Heart right ventricle (tissue), 16 donors: ENCODE results near the gene NFAT5. TPM values are rescaled to one million over a fixed set of nuclear protein-coding genes. Genes with fewer than 3 reads are reported as not detected.

ENCODE experiments used
- ATAC-seq, 8 donors: fragments of 200-7000 bp; cut with Tn5 transposase; one replicate each; pipeline ENCODE4 v1.9.1; 2020; ENCODE audit warnings: mild to moderate bottlenecking in 8 of 8, moderate library complexity in 8 of 8, moderate number of reproducible peaks in 1 of 8
- DNase-seq, 2 donors: peaks; one replicate each; pipeline ENCODE4 v3.0.0-alpha.2; 2020
- H3K27ac ChIP-seq, 10 donors: fragments of 200-600 bp; sonication (generic) in 2 of 10; one replicate each; pipeline versions ENCODE4 v1.5.0 to v1.8.0; 2020 to 2022; ENCODE audit warnings: mild to moderate bottlenecking in 3 of 10
- H3K27me3 ChIP-seq, 7 donors: fragments of 200-600 bp; one replicate each; pipeline ENCODE4 v1.8.0; 2021 to 2022; ENCODE audit warnings: mild to moderate bottlenecking in 2 of 7
- H3K36me3 ChIP-seq, 9 donors: fragments of 200-600 bp; sonication (generic) in 1 of 9; one replicate each; pipeline versions ENCODE4 v1.5.0 to v1.8.0; 2020 to 2022; ENCODE audit warnings: mild to moderate bottlenecking in 2 of 9
- H3K4me1 ChIP-seq, 9 donors: fragments of 200-600 bp; sonication (generic) in 1 of 9; one replicate each; pipeline versions ENCODE4 v1.5.0 to v1.8.0; 2020 to 2022; ENCODE audit warnings: mild to moderate bottlenecking in 4 of 9
- H3K4me3 ChIP-seq, 10 donors: fragments of 200-600 bp; sonication (generic) in 2 of 10; one replicate each; pipeline versions ENCODE4 v1.5.0 to v1.8.0; 2020 to 2022; ENCODE audit warnings: mild to moderate bottlenecking in 7 of 10, moderate library complexity in 2 of 10
- H3K9me3 ChIP-seq, 11 donors: fragments of 200-600 bp in 10 of 11; sonication (generic) in 2 of 11; one replicate each; pipeline versions ENCODE4 v1.5.0 to v1.8.0; 2013 to 2022; ENCODE audit warnings: mild to moderate bottlenecking in 2 of 11, control low read depth in 1 of 11, moderate library complexity in 1 of 11
- CTCF ChIP-seq, 9 donors: fragments of 200-600 bp; sonication (generic) in 2 of 9; IDR thresholded peaks; one replicate each; pipeline versions ENCODE4 v1.5.0 to v1.8.0; 2021 to 2022; ENCODE audit warnings: antibody characterized with exemption in 9 of 9, mild to moderate bottlenecking in 5 of 9, moderate library complexity in 1 of 9
- WGBS, 2 donors: extraction: QIAGEN DNeasy Blood & Tissue Kit; methylation state at CpG; one replicate each; pipeline ENCODE4 v1.1.7; 2013; ENCODE audit warnings: inconsistent platforms in 1 of 2; 5-methylcytosine and 5-hydroxymethylcytosine counted together
- intact Hi-C, 10 donors: fragments of 100-400 bp; cut with DNase I; formaldehyde crosslinking; loops; one replicate each; pipeline versions ENCODE4 v1.11.1 to v1.14.2; 2022
- polyA plus RNA-seq, 2 donors: library from polyadenylated mRNA; stranded (reverse); fragments of 200-250 nt; gene quantifications; one replicate each; pipeline ENCODE4 v1.2.3, GENCODE V29; 2013
- total RNA-seq, 10 donors: library from RNA; stranded (reverse); fragmentation: NEBNext Ultra II Directional in 3 of 10; extraction: Animal tissue kit (Norgen Biotek cat#: 25700) in 3 of 10; gene quantifications; one replicate each; pipeline versions ENCODE4 v1.2.1 to v1.2.4, GENCODE V29; 2021 to 2023
- donor health status: Arrhythmogenic right ventricular cardiomyopathy.
- donor health status: ischemic (EF 13 %, LVEDD 7.1; RV severe dilation, severe dysfunction).
- donor health status: healthy with polysubstance abuse.
- donor health status: DM: no; HTN: yes; CAD: no.
- donor health status: DM: no; HTN: no; CAD: no.
- donor health status: ischemic (EF 25% LVEDD 6.9; RV normal size, moderate dysfunction).
- donor health status: ischemic (EF 25% LVEDD 5.7; RV mildly dilated, moderate dysfunction).
- donor health status: healthy.
- donor health status: DM: yes; HTN: yes; CAD: no.
- donor health status: Ischemic cardiomyopathy.
- donor health status: ischemic (EF 35%, LVEDD 5.7; RV mildly dilated, moderate dysfunction).
- donor health status: nonischemic (EF 11% LVEDD 7.7; RV severe dilation, severe dysfunction).
- donor health status: DM: yes; HTN: yes; CAD: no.
- donor health status: PGD.
- donor health status: ischemic (EF 29% LVEDD 5.4; RV normal size, mild dysfunction).
- donor health status: nonischemic (EF 23%, LVEDD 6.1; RV moderate dilation, normal function).

The NFAT5 gene
- total and polyA plus RNA-seq, 12 donors: 1.7 to 23.7 (median 20.8) TPM

DNA sequence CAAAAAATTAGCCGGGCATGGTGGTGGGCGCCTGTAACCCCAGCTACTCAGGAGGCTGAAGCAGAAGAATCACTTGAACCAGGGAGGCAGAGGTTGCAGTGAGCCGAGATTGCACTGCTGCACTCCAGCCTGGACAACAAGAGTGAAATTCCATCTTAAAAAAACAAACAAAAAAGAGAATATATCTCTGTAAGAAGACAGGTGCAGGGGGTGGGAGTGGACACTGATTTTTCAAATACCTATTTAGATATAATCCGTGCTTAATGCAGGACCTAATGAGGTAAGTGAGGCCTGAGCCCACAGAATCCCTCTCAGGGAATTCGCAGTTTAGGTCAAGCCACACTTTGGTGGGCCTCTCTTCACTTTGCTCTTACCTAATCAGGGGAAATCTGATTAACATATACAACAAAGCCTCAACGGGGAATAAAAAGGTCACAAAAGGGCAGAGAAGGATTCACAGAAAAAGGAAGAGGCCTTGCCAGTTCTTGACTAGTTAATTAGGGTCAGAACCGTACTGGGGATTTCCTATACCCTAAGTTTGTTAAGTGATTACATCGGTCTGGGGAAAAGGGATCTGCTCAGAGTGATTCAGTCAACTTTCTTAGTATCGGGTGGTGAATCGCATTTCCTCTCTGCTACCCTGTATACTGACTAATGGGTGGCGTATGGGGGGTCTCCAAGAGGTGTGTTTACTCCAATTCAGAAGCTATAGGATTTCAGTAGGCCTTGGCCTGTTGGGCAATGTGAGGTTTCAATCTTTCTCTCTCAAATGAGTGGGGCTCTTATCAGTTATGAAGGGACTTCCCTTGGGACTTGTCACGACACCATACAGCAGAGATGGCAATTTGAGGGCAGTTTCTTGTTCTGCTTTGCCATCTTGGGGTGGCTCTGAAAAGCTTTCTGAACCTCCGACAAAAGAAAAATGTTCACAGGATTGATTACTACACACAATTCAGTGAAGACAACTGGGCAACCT, 1.9 kb upstream of the NFAT5 start:
- Histone ChIP-seq H3K27me3 (no peaks in the 10 kb centered on the region), H3K4me1 (peaks cover 2 to 35% (median 29%) of the 10 kb centered on the region in 9 donors), H3K4me3 (peak overlapping the region in 2 of 10 donors; percentile 75 to 97), H3K36me3 (peaks cover 0 to 7% (median 0%) of the 10 kb centered on the region in 9 donors), H3K9me3 (no peaks in the 10 kb centered on the region), H3K27ac (peak overlapping the region in 5 of 10 donors; percentile 97 to 100 (median 98))
- intact Hi-C loops: loop anchor here in 5 of 10 donors (2.0 to 10.0 kb wide), 4 partner anchors 91 to 167 kb away; partner anchors contain the start of gene CYB5B (in 2 of the 5)
- ATAC-seq (no peak), DNase-seq (no peak)
- TF ChIP-seq CTCF (IDR thresholded peaks at IDR 0.05): no peak
- 77 to 78% methylated on average over 13 of the region's 13 CpGs for WGBS, 2 donors

DNA sequence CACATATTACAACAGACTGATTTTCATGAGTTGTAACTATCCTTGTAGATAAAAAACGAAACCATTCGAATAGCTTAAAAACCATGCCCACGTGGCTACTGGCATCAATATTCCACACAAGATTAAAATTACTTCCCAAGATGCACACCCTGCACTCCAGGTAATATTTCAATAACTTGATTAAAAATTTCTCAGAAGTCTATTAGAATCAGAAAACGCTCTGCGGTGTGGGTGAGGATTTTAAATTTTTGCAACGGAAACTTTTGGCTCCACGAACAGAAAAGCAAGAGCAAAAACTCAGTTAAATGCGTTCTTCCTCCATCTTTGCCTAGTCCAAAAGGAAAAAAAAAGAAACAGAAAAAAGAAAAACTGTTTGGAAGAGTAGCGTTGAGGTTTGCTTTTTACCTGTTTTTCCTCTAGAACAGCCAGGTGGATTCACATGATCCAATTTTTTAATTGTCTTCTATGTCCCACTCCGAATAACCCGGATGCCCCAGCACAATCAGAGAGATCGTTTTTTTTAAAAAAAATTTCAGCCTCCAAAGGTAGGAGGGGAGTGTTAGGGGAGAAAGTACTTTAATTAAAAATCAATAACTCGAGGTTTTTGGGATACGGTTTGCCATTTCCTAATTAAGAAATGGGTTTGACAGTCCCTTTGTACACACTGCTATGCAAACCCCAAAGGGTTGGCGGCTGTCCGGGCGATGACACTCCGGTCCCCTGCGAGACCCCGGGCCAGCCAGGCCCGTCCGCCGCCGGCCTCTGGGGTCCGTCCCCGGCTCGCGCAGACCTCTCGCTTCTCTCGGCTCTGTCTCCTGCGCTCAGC, 708 bp upstream of the NFAT5 start:
- peak overlapping the region; percentile 96 to 100 (median 98) for H3K27ac ChIP-seq
- H3K27me3 ChIP-seq: no peaks in the 10 kb centered on the region
- WGBS, 2 donors: 3 to 5% methylated on average over 30 to 31 of the region's 31 CpGs
- intact Hi-C loops: loop anchor here in 8 of 10 donors (1.0 to 10.0 kb wide), 9 partner anchors 52 to 168 kb away; partner anchors contain the start of gene CYB5B (in 2 of the 8)
- ATAC-seq: peak in 4 of 8 donors; percentile 0 to 8 (median 3)
- peak in 2 of 9 donors; percentile 12 to 42 for TF ChIP-seq CTCF (IDR thresholded peaks at IDR 0.05)
- peaks cover 0 to 18% (median 0%) of the 10 kb centered on the region in 9 donors for H3K36me3 ChIP-seq
- H3K9me3 ChIP-seq: no peaks in the 10 kb centered on the region
- H3K4me1 ChIP-seq: peaks cover 2 to 46% (median 41%) of the 10 kb centered on the region in 9 donors
- peak overlapping the region; percentile 50 to 97 (median 90) for H3K4me3 ChIP-seq
- DNase-seq: no peak

GRCh38 chr16:69566240-69566980, 644 bp downstream of the NFAT5 start:
- Histone ChIP-seq H3K27me3 (no peaks in the 10 kb centered on the region), H3K9me3 (no peaks in the 10 kb centered on the region), H3K4me3 (peak overlapping the region; percentile 75 to 97 (median 90)), H3K27ac (peak overlapping the region; percentile 96 to 100 (median 98)), H3K4me1 (peaks cover 2 to 54% (median 44%) of the 10 kb centered on the region in 9 donors), H3K36me3 (peaks cover 0 to 18% (median 0%) of the 10 kb centered on the region in 9 donors)
- peak; percentile 47 to 78 (median 66) for ATAC-seq
- TF ChIP-seq CTCF (IDR thresholded peaks at IDR 0.05): no peak
- intact Hi-C loops: loop anchor here in 7 of 10 donors (2.0 to 10.0 kb wide), 7 partner anchors 51 to 169 kb away; partner anchors contain the start of gene CYB5B (in 2 of the 7)
- WGBS, 2 donors: 0 to 1% methylated on average over 60 to 69 of the region's 75 CpGs
- peak; percentile 58 to 77 for DNase-seq
